ENCODE measurements around the gene FKRP. TPM values are rescaled to one million over a fixed set of nuclear protein-coding genes. Genes with fewer than 3 reads are reported as not detected.

Gene FKRP
- total RNA-seq, 2 experiments from 2014 or later: 15.5 to 18.9 TPM

- H4K20me1 ChIP-seq (ENCODE audit: insufficient read depth, low read length): no peaks in the 10 kb centered on the region
- no peak overlapping the region for H3K27ac ChIP-seq (ENCODE audit: low read depth, low read length, poor library complexity, severe bottlenecking)
- no peak for DNase-seq (ENCODE audit: low spot score)
- H3K9me2 ChIP-seq (ENCODE audit: insufficient read depth, low read length): no peaks in the 10 kb centered on the region
- intact Hi-C loops (cut with micrococcal nuclease; ENCODE audit: unreplicated experiment): no loop called here
- H3K36me3 ChIP-seq (ENCODE audit: insufficient read depth, low read length): peaks cover 81% of the 10 kb centered on the region
- no peak overlapping the region for H3K4me3 ChIP-seq (ENCODE audit: low read depth, low read length, poor library complexity, severe bottlenecking)
- POLR2A ChIA-PET: interaction anchor here (0.9 kb wide), 1 partner anchor 17 kb away, joined by 3 read pairs; no protein-coding TSS in a partner anchor
- no peaks in the 10 kb centered on the region for H3K79me2 ChIP-seq (ENCODE audit: insufficient read depth, low read depth, low read length)
- no TSS peak for BruUV-seq (replicated peaks)
- H2AFZ ChIP-seq (ENCODE audit: low read length): no peak overlapping the region
- no peaks in the 10 kb centered on the region for H3K9me3 ChIP-seq (ENCODE audit: low read length)
- H3K4me2 ChIP-seq (ENCODE audit: low read length): no peak overlapping the region
- no peak for TF ChIP-seq EZH2phosphoT487 (IDR thresholded peaks at IDR 0.05; ENCODE audit: borderline replicate concordance, low read depth, low read length)
- TF ChIP-seq, protein P1, sequence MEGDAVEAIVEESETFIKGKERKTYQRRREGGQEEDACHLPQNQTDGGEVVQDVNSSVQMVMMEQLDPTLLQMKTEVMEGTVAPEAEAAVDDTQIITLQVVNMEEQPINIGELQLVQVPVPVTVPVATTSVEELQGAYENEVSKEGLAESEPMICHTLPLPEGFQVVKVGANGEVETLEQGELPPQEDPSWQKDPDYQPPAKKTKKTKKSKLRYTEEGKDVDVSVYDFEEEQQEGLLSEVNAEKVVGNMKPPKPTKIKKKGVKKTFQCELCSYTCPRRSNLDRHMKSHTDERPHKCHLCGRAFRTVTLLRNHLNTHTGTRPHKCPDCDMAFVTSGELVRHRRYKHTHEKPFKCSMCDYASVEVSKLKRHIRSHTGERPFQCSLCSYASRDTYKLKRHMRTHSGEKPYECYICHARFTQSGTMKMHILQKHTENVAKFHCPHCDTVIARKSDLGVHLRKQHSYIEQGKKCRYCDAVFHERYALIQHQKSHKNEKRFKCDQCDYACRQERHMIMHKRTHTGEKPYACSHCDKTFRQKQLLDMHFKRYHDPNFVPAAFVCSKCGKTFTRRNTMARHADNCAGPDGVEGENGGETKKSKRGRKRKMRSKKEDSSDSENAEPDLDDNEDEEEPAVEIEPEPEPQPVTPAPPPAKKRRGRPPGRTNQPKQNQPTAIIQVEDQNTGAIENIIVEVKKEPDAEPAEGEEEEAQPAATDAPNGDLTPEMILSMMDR (conservative IDR thresholded peaks at IDR 0.05; ENCODE audit: low read length): no peak
- peaks cover 37% of the 10 kb centered on the region for H3K4me1 ChIP-seq (ENCODE audit: insufficient read depth, low read length, poor library complexity, severe bottlenecking)
- CTCF ChIA-PET (ENCODE audit: unreplicated experiment): no interaction called here
These were observed 22.8 kb upstream of the FKRP start for GRCh38 chr19:46723023-46723461.

GRCh38 chr19:46723471-46723870 lies 22.4 kb upstream of the FKRP start:
- TF ChIP-seq EZH2phosphoT487 (IDR thresholded peaks at IDR 0.05; ENCODE audit: borderline replicate concordance, low read depth, low read length): no peak
- TF ChIP-seq, protein P1 (conservative IDR thresholded peaks at IDR 0.05; ENCODE audit: low read length): no peak
- Histone ChIP-seq H3K27ac (ENCODE audit: low read depth, low read length, poor library complexity, severe bottlenecking) (no peak overlapping the region), H3K4me3 (ENCODE audit: low read depth, low read length, poor library complexity, severe bottlenecking) (no peak overlapping the region), H3K4me2 (ENCODE audit: low read length) (no peak overlapping the region), H2AFZ (ENCODE audit: low read length) (no peak overlapping the region), H3K36me3 (ENCODE audit: insufficient read depth, low read length) (peaks cover 85% of the 10 kb centered on the region), H3K79me2 (ENCODE audit: insufficient read depth, low read depth, low read length) (no peaks in the 10 kb centered on the region), H3K9me2 (ENCODE audit: insufficient read depth, low read length) (no peaks in the 10 kb centered on the region), H4K20me1 (ENCODE audit: insufficient read depth, low read length) (no peaks in the 10 kb centered on the region), H3K9me3 (ENCODE audit: low read length) (no peaks in the 10 kb centered on the region), H3K4me1 (ENCODE audit: insufficient read depth, low read length, poor library complexity, severe bottlenecking) (peaks cover 32% of the 10 kb centered on the region)
- intact Hi-C loops (cut with micrococcal nuclease; ENCODE audit: unreplicated experiment): no loop called here
- POLR2A ChIA-PET: interaction anchor here (0.9 kb wide), 1 partner anchor 18 kb away, joined by 3 read pairs; no protein-coding TSS in a partner anchor
- CTCF ChIA-PET (ENCODE audit: unreplicated experiment): no interaction called here
- BruUV-seq (replicated peaks): no TSS peak
- no peak for DNase-seq (ENCODE audit: low spot score)

DNA sequence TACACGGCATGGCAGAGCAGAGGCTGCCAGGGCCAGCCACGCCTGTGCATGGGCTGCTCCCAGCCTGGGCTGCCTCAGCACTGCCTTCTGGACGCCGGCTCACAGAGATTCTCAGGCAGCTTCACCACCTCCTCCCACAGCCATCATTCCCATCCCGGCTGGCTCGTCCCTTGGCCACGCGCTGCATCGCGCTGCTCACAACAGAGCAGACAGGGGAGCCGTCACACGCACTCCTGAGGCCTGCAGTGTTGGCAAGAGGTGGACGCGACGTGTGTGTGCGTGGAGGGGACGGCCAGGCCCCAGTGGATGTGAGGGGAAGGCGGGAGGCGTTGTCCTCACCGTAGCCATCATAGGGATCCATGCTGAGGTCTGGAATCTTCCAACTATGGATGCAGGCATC lies 21.4 kb upstream of the FKRP start:
- Histone ChIP-seq H4K20me1 (ENCODE audit: insufficient read depth, low read length) (0 out of 2 replicates have a peak, but pooled peaks cover 4% of the 10 kb centered on the region), H3K9me3 (ENCODE audit: low read length) (no peaks in the 10 kb centered on the region), H3K36me3 (ENCODE audit: insufficient read depth, low read length) (peaks cover 95% of the 10 kb centered on the region), H3K4me3 (ENCODE audit: low read depth, low read length, poor library complexity, severe bottlenecking) (no peak overlapping the region), H3K4me2 (ENCODE audit: low read length) (no peak overlapping the region), H3K4me1 (ENCODE audit: insufficient read depth, low read length, poor library complexity, severe bottlenecking) (peaks cover 22% of the 10 kb centered on the region), H3K9me2 (ENCODE audit: insufficient read depth, low read length) (no peaks in the 10 kb centered on the region), H3K79me2 (ENCODE audit: insufficient read depth, low read depth, low read length) (no peaks in the 10 kb centered on the region), H2AFZ (ENCODE audit: low read length) (no peak overlapping the region), H3K27ac (ENCODE audit: low read depth, low read length, poor library complexity, severe bottlenecking) (no peak overlapping the region)
- ChIA-PET CTCF (ENCODE audit: unreplicated experiment) (no interaction called here), POLR2A (no interaction called here)
- intact Hi-C loops (cut with micrococcal nuclease; ENCODE audit: unreplicated experiment): no loop called here
- BruUV-seq (replicated peaks): no TSS peak
- DNase-seq (ENCODE audit: low spot score): no peak
- TF ChIP-seq, protein P1 (conservative IDR thresholded peaks at IDR 0.05; ENCODE audit: low read length): no peak
- no peak for TF ChIP-seq EZH2phosphoT487 (IDR thresholded peaks at IDR 0.05; ENCODE audit: borderline replicate concordance, low read depth, low read length)
